ENCODE results near the gene NDFIP1. TPM values are rescaled to one million over a fixed set of nuclear protein-coding genes. Genes with fewer than 3 reads are reported as not detected.

Gene NDFIP1
- total and polyA plus RNA-seq, 2 of the 8 experiments (the other 6 are each of a cell fraction or from before 2014, with no cell fraction given), result 8.8 to 27.1 TPM

DNA sequence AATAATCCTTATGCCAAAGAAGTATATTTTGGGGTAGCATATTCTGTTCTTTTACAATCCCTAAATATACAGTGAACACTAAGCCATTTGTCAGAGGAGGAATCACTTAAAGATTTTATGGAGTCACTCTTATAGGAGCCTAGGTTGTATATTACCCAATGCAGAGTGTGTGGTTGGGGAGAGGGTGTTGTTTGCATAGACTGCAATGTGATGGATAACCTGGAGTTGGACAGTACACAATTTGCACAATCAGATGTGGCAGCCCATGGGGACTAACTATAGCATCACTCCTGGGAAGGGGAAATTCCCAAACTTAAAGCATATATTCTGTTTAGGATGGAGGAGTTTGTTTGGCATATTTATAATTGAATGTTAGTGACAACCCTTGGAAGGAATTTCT lies 9.6 kb upstream of the NDFIP1 start:
- Histone ChIP-seq H3K27me3 (replicated peaks in 1 of 4; ENCODE audit: control insufficient read depth in 3 of 4, extremely low read depth in 1 of 4, insufficient read depth in 3 of 4, low read length in 3 of 4) (no peaks in the 10 kb centered on the region), H3K4me3 (ENCODE audit: extremely low read depth in 1 of 4, insufficient read depth in 2 of 4, low read depth in 3 of 4, low read length in 4 of 4) (no peak overlapping the region), H4K91ac (replicated peaks; ENCODE audit: insufficient read length, low read length) (no peak overlapping the region), H3K4ac (replicated peaks; ENCODE audit: insufficient read length, low read depth, low read length) (no peak overlapping the region), H2BK120ac (replicated peaks; ENCODE audit: low read depth, low read length) (no peak overlapping the region), H3K23ac (ENCODE audit: insufficient read length) (no peak overlapping the region), H2BK5ac (ENCODE audit: low read depth, low read length) (no peak overlapping the region), H4K5ac (ENCODE audit: insufficient read length, low read depth, low read length) (no peak overlapping the region), H4K8ac (ENCODE audit: extremely low read depth, insufficient read depth, low read length) (no peak overlapping the region), H3K79me1 (ENCODE audit: low read depth, low read length) (no peaks in the 10 kb centered on the region), H4K20me1 (replicated peaks in 1 of 2; ENCODE audit: control insufficient read depth in 1 of 2, insufficient read depth in 2 of 2, low read length in 2 of 2) (no peaks in the 10 kb centered on the region), H2BK12ac (ENCODE audit: low read depth, low read length) (no peak overlapping the region), H2BK15ac (ENCODE audit: low read length) (no peak overlapping the region), H3K14ac (ENCODE audit: insufficient read length) (no peak overlapping the region), H3K4me2 (ENCODE audit: insufficient read depth in 1 of 2, low read depth in 2 of 2, low read length in 2 of 2) (peak overlapping the region in 1 of 2 experiments; percentile 11; a peak in 1 of 4 replicates), H3K36me3 (ENCODE audit: control insufficient read depth in 2 of 4, insufficient read depth in 4 of 4, low read length in 3 of 4) (no peaks in the 10 kb centered on the region; a peak in 1 of 8 replicates), H3K56ac (replicated peaks; ENCODE audit: insufficient read length, low read depth, low read length) (no peak overlapping the region), H3K27ac (ENCODE audit: low read depth, low read length) (no peak overlapping the region), H3K18ac (ENCODE audit: extremely low read depth, low read length) (no peak overlapping the region), H2BK20ac (ENCODE audit: low read length) (no peak overlapping the region), H3K79me2 (ENCODE audit: control insufficient read depth in 1 of 2, insufficient read depth in 2 of 2, low read length in 2 of 2) (no peaks in the 10 kb centered on the region), H3K4me1 (replicated peaks in 1 of 4; ENCODE audit: control insufficient read depth in 3 of 4, insufficient read depth in 4 of 4, low read length in 3 of 4) (peaks cover 0 to 12% (median 5%) of the 10 kb centered on the region in 4 experiments; a peak in 3 of 7 replicates), H3K23me2 (ENCODE audit: low read depth, low read length) (no peaks in the 10 kb centered on the region), H2AFZ (ENCODE audit: low read length) (no peak overlapping the region), H3K9ac (replicated peaks in 1 of 4; ENCODE audit: extremely low read depth in 1 of 4, low read depth in 3 of 4, low read length in 3 of 4) (no peak overlapping the region), H3K9me3 (ENCODE audit: insufficient read depth in 2 of 2, low read depth in 1 of 2, low read length in 1 of 2) (no peaks in the 10 kb centered on the region), H2AK5ac (ENCODE audit: low read depth, low read length) (no peak overlapping the region)
- ChIA-PET POLR2A (ENCODE audit: partially characterized antibody) (no interaction called here), CTCF (ENCODE audit: partially characterized antibody) (interaction anchor here (0.6 kb wide), 1 partner anchor 258 kb away, joined by 3 read pairs; no protein-coding TSS in a partner anchor)
- TF ChIP-seq ASH2L (IDR thresholded peaks at IDR 0.05; ENCODE audit: low read length) (no peak), KDM1A (IDR thresholded peaks at IDR 0.05; ENCODE audit: borderline replicate concordance, low read length) (no peak), NANOG (IDR thresholded peaks at IDR 0.05; ENCODE audit: insufficient read depth, low read depth, low read length, poor library complexity, severe bottlenecking) (no peak), POLR2A (IDR thresholded peaks at IDR 0.05; ENCODE audit: control extremely low read depth in 1 of 2, low read depth in 2 of 2, low read length in 2 of 2) (no peak), POU5F1 (IDR thresholded peaks at IDR 0.05; ENCODE audit: low read depth, low read length) (no peak)
- FAIRE-seq (no peak), DNase-seq (ENCODE audit: low read depth in 1 of 2, low spot score in 2 of 2) (no peak)
